Erythroblast (primary cell): Measurements from ENCODE around the gene POLDIP3.
"Not testable (repeated sequence)": the region's sequence is repeated elsewhere in the genome, so short reads cannot be mapped to it uniquely, and the experiment has no call there.

ENCODE experiments used
- DNase-seq, 2 experiments: peaks; one replicate each; lab custom pipeline; 2025; lab: John Stamatoyannopoulos, UW
- GATA1 ChIP-seq: IDR thresholded peaks from 2 replicates; pipeline ENCODE4 v1.6.1; 2011; ENCODE audit warnings: low read depth, mild to moderate bottlenecking, control low read depth, low read length, moderate library complexity
- POLR2A ChIP-seq: IDR thresholded peaks from 2 replicates; pipeline ENCODE4 v1.6.1; 2011; ENCODE audit warnings: mild to moderate bottlenecking, low read length

The POLDIP3 gene

DNA sequence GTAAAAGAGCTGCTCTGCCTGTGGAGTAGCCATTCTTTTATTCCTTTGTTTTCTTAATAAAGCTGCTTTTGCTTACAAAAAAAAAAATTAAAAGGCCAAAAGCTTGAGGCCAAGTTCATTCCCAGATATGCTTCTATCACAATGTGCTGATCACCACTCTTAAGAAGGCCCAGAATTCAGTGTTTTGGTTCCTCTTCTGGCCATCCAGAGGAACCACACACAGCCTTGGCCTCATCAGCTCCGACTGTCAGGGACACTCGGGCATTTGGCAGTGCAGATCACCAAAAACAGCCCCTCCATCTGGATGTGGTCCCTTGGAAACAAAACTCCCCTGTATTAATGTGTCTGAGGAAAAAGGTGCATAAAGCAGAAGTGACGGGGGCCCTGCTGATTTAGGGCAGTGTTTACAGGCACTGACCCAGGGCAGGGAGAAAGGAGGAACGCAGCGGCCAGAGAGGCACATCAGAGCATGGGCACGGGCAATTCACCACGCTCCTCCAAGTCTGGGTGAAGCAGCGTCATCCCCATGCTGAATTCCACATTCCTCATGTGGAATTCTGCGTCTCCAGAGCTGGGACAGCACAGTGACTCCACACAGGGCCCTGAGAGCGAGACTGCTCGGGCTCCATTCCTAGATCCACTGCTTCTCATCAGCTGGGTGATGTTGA lies 17.7 kb downstream of the POLDIP3 start:
- DNase-seq: no peak
- TF ChIP-seq POLR2A (no peak), GATA1 (no peak)

DNA sequence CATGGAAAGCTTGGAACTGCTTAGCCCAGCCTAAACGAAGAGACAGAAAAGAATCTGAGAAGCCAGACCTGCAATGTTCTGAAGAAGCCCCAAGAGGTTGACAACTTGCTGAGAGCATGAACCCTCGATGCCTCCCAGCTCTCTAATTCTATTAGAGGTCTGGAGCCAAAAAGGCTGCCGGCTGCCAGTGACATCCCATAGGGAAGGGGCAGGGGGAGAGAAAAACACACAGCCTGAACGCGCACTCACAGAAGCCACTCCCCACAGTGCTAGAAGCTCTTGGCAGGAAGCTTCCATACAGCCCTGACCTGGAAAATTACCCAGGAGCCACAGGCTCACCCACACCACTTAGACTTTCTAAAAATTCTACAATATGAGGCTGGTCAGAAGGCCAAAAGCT lies 18.3 kb downstream of the POLDIP3 start:
- TF ChIP-seq POLR2A (no peak), GATA1 (no peak)
- DNase-seq: no peak

DNA sequence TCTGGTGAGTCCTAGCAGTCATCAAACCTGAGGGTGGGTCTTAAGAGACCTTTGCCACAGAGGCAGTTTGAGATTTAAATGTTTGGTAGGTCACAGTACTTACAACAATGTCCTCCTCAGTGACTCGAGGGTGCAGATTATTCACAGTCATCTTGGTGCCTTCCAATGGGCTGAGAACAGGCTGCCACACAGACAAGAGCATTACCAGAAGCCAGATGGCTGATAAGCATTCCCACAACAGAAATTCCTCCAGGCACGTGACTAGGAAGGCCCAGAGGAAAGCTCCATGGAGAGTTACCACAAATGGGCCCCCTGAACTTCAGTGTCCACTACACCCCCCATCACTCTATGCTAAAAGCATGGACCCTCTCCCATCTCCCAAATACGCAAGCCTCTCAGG lies 19.2 kb downstream of the POLDIP3 start:
- TF ChIP-seq GATA1: no peak
- TF ChIP-seq POLR2A: no peak
- DNase-seq: no peak

DNA sequence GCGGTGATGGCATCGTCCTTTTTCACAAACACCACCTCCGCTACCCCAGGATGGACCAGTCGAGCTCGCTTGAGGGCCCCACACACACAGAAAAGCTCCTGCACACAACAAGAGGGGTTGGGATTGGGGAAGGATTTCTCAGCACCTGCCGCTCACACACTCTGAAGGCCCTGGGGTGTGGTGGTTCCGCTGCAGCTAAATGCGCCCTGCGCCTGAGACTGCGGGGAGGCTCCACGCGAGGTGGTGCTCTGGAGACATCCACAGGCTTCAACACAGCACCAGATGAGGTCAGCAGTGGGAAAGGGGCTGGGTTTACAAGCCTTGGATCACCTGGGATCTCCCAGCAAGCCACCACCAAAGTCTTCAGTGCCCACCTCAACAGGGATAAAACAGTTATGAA lies 22.7 kb downstream of the POLDIP3 start:
- no peak for DNase-seq
- no peak for TF ChIP-seq GATA1
- no peak for TF ChIP-seq POLR2A

DNA sequence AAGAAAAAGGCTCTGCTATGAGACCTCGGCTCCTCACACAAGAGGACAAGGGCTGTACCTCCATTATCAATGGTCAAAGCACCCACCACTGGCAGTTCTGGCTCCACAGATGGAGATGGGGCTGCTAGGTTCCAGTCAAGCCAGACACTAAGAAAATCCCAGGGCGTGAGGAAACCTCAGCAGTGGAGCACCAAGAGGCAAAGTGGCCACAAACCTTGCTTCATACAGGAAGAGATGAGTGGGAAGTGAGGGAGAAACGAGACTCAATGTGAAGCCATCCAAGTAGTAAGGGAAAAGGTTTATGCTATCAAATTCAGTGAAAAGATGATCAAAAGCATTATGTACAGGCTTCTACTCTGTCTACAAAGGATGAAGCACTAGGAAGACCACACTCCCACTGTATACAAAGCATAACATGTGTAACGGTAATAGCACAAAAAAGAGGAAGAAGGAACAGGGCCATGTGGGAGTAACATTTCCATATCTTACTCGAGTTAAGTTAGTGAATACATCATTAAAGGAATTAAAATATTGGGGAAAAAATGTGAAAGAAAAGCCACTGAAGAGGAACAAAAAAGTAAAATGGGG lies 27.0 kb downstream of the POLDIP3 start:
- DNase-seq: no peak
- no peak for TF ChIP-seq GATA1
- no peak for TF ChIP-seq POLR2A

DNA sequence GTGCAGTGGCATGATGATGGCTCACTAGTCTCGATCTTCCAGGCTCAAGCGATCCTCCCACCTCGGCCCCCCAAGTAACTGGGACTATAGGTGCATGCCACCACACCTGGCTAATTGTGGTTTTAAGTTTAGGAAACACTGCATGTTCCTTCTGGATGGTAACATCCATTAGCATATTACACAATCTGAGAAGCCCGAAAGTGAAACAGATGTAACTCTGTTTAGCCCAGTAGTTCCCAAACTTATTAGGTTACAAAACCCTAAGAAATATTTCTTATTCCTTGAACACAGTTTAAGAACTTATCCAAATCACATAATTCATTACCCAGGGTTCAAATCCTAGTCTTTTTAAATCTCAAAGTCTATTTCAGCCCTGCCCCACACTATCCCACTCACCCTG lies 28.3 kb downstream of the POLDIP3 start:
- no peak for DNase-seq
- TF ChIP-seq GATA1 (no peak), POLR2A (no peak)

DNA sequence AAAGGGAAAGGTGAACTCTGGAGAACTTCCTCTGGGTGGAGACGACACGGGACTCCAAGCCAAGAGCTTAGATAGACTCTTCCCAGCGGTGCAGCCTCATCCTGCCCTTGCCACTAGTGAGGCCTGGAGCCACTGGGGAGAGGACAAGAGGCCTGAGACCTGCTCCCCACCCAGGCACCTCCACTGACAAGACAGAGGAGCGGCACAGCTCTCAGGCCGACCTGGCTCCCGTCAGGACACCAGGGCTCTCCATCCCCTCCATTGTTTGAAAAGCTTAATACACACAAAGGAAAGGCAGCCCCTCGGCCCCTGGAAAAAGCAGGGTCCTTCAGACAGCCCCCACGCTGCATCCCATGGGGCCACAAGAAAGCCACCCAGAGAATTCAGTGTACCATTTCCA lies 29.6 kb downstream of the POLDIP3 start:
- no peak for DNase-seq
- no peak for TF ChIP-seq GATA1
- no peak for TF ChIP-seq POLR2A

DNA sequence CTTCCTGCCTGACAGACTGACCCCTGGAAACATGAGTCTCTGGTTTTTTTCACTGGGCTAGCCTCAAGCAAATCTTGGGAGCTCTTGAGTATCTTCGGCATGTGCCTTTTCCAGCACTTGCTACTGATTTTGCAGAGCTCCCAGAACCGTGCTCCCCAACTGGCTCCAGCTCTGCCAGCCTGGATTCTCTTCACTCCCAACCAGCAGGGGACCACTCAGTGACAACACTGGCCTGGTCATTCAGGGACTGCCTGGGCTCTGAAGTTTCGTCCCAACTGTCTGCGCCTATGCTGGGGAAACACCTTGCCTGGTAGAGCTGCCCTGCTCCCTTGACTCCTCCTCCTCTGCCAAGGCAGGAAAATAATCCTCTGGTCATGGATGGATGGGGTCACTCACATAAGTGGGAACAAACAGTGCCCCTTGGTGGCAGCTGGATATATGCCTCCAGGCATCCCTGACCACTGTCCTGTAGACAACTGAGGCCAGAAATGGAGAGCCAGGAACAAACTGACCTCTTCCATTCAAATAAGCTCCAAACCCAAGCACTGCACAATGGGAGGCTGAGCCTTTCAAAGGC lies 30.2 kb downstream of the POLDIP3 start:
- no peak for TF ChIP-seq POLR2A
- TF ChIP-seq GATA1: no peak
- no peak for DNase-seq

DNA sequence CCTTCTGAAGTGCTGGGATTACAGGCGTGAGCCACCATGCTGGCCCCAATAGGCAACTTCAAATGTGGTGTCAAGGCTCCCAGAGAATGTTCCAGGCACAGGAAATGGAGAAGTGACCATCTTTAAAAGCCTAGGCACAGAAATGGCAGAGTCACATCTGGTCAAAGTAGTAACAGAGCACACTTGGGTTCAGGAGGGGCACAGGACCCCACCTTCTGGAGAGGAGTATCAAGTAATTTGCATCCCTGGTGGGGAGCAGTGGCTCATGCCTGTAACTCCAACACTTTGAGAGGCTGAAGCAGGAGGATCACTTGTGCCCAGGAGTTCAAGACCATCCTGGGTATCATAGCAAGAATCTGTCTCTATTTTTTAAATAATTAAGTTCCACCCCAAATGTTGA lies 31.7 kb downstream of the POLDIP3 start:
- DNase-seq: no peak
- TF ChIP-seq GATA1 (no peak), POLR2A (no peak)

DNA sequence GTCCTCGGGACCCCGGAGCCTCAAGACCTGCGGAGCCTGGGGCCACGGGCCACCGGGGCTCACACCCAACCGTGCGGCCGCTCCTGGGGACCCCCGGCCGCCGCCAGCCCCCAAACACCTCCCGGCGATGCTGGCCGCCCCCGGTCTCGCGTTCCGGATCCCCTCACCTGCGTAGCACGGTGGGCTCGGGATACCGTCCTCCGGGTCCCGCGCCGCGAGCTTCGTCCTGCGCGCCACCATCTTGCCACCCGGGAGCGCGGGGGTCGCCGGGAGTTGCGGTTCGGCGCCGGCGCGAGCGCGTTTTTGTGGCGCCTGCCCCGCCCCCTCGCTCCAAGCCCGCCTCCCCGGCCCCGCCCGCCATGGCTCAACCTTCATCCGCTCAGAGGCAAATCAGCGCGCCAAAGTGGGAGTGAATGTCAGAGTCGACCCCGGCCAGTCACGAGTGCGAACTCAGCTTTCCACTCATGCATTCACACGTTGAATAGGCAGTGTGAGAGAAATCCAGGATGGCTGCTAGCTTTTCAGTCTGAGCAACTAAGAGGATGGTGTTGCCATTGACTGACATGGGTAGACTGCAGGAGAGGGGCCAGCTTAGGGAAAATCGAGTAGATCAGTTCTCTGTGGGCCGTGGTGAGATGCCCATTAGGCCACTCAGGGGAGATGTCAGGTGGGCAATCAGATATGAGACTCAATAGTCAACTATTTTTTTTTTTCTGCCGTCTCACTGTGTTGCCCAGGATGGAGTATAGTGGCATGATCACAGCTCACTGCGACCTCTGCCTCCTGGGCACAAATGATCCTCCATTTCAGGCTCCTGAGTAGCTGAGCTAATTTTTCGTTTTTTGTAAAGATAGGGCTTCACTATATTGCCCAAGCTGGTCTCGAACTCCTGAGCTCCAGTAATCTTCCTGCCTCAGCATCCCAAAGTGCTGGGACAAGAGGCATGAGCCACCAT lies 32.6 kb downstream of the POLDIP3 start:
- TF ChIP-seq GATA1 (no peak), POLR2A (peak; percentile 41)
- DNase-seq: peak; percentile 84 to 90

DNA sequence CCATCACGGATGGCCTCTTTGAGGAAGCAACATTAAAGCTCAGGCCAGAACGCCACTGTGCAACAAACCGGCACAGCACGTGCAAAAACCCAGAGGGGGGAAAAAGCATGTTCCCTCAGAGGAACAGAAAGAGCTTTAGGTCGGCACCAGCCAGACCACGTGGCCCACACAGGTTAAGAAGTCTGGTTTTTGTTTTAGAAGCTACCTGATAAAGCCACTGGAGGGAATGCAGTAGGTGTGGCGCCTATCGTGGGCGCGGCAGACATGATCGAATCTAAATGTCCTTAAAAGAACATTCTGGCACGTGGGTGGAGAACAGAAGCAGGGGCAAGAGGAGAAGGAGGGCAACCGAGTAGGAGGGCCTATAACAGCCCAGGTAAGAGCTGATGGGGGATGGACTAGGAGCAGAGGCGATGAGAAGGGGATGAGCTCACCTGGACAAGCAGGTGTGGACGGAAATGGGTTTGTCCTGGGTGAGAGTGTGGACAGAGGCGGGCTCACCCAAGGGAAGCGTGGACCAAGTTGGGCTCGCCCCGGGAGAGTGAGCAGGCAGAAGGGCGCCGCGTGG lies 33.4 kb downstream of the POLDIP3 start:
- DNase-seq: not testable (repeated sequence)

DNA sequence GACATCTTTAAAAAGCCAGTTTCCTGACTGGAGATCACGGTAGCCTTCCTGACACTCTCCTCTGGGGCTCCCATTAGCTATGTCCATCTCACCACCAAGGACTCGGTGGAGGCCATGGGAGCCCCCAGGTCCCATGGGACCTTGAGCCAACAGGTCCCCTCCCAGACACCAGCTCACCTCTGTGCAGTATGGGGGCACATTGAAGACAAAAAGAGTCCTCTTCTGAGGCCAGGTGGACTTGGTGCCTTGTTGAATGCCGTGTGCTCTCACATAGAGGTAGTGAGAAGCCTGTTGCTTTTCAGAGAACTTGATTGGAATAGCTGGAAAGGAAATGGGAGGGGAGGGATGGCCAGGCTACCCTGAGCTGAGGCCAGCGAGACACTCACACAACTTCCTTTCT lies 34.6 kb downstream of the POLDIP3 start:
- not testable (repeated sequence) for DNase-seq

DNA sequence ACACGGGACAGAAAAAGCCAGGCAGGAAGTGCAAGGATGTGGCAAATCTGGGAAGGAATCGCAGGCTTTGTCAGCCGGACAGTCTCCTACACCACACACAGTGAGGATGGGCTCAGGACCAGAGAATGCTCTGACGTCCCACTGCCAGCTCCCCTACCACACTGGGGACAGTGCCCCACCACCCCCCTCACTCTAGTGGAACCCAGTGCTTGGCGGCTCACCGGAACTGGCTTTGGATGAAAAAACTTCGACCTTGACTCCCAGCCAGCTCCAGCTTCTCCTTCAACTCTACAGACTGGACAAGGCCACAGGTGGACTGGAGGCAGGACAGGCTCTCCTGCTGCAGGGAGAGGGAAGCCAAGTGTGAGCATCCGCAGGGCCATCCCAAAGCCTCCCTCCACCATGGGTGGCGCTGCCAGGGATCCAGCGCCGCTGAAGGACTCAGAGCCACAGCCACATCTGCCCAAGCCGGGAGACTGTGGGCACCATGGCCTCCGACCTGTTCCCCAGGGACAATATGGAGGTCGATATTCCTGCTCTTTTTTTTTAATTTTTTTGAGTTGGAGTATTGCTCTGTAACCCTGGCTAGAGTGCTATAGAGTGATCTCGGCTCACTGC lies 37.0 kb downstream of the POLDIP3 start:
- no peak for TF ChIP-seq GATA1
- TF ChIP-seq POLR2A: no peak
- no peak for DNase-seq

DNA sequence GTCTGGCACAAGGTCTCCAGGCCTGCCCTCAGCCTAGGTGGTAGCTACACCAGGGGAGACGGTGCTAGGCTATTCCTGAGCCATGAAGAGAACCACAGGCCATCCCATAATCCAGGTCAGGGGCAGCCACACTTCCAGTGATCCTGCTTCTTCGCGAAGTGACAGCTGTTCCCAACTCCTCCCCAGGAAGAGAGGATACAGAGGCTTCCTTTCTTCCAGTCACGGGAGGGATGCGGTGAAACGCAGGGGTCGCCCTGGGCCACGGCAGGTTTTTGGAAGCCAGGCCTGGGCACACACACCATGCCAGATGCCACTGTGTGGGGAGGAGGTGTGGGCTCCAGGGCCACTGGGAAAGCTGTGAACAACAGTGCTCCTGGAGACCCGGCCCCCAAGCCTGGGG lies 37.5 kb downstream of the POLDIP3 start:
- DNase-seq: not testable (repeated sequence)

DNA sequence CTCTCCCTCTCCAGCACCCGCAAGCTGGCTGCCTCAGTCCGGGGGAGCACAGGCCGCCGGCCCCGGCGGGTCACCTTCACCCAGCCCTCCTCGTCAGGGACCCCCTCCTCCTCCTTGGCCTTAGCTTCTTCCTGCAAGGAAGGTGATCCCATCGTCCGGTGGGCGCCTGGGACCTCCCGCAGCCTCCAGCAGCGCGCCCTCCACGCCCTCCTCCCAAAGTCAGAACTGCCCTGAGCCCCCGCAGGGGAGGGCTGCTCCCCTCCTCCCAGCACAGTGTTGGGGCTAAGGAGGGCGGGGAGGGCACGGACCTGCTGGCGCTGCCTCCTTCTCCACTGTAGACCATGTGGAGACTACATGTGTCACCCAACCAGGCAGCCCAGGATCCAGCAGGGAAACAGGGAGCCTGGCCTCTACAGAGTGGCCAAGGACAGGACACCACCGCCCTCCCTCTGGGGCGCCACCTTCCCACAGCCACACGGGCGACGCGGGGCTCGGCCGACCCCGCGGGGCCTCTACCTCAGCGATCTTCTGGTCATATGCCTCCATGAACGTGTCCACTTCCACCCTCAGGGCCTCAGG lies 38.6 kb downstream of the POLDIP3 start:
- not testable (repeated sequence) for DNase-seq

DNA sequence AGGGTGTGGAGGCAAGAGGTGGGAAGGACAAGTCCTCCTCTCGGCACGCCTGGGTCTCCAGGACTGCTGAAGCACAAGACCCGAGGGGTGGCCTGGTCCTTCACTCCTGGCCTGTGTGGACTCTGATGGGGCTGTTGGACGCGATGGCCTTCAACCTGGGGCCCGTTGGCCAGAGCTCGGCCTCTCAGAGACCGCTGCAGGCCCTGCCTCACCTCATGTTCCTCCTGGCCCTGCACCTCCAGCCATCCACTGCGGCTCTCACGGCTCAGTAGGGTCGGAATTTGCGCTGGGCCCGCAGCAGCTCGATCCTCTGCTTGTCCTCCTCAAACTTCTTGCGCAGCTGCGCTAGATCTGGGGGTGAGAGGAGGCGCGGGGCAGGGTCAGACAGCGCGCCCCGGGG lies 40.2 kb downstream of the POLDIP3 start:
- not testable (repeated sequence) for DNase-seq

DNA sequence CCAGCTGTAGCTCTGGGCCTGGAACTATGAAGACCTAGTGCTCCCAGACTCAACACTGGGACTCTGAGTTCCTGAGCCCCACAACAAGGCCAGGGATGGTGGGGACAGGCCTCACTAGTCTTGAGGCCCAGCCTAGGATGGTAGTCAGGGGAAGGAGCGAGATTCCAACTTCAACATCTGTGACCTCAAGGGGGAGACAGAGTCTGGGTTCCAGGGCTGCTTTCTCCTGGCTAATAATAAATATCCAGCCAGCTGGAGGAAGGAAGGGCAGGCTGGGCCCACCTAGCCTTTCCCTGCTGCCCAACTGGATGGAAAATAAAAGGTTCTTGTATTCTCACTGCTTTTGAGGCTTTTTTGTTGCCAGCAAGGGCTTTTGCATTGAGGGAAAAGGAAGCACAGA lies 40.6 kb downstream of the POLDIP3 start:
- not testable (repeated sequence) for DNase-seq
